Superior temporal gyrus (tissue), 1 donor: ENCODE measurements around the gene CCDC7.
"Not testable (repeated sequence)": the region's sequence is repeated elsewhere in the genome, so short reads cannot be mapped to it uniquely, and the experiment has no call there.

Source experiments
- DNase-seq: peaks from one replicate; pipeline ENCODE4 v3.0.0-alpha.2; 2016; ENCODE audit errors: extremely low spot score

CCDC7 gene

DNA sequence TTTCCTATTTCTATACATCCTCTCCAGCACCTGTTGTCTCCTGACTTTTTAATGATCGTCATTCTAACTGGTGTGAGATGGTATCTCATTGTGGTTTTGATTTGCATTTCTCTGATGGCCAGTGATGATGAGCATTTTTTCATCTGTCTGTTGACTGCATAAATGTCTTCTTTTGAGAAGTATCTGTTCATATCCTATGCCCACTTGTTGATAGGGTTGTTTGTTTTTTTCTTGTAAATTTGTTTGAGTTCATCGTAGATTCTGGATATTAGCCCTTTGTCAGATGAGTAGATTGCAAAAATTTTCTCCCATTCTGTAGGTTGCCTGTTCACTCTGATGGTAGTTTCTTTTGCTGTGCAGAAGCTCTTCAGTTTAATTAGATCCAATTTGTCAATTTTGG lies 253.7 kb downstream of the CCDC7 start:
- not testable (repeated sequence) for DNase-seq

DNA sequence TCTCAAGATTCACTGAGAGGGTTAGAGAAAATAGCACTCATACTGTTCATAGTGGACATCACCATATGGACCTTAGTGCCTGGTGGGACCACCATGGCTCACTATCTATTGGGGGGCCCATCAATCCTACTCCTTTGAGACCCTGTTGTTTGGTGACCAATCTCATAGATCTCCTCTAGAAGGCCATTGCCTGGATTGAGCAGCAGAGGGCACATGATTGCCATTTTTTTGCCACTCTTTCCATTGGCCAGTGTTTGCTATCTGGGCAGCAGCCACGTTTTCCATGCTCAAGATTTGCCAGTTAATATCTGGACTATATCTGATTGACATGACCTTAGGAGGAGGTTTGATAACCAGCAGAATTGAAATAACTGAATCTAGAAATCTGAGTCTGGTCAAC lies 267.6 kb downstream of the CCDC7 start:
- no peak for DNase-seq

DNA sequence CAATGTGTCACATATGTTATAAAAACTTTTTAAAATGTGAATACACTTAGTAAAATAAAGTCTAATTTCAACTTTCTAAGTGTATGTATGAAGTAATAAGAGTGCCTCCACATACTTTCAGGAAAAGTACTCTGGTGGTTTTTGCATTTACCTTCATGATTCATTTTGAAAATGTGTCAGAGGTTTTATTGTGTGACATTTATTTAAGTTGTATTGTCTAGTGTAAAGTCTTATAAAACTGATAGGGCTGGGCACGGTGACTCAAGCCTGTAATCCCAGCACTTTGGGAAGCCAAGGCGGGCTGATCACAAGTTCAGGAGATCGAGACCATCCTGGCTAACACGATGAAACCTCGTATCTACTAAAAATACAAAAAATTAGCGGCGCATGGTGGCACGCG lies 285.6 kb downstream of the CCDC7 start:
- no peak for DNase-seq

DNA sequence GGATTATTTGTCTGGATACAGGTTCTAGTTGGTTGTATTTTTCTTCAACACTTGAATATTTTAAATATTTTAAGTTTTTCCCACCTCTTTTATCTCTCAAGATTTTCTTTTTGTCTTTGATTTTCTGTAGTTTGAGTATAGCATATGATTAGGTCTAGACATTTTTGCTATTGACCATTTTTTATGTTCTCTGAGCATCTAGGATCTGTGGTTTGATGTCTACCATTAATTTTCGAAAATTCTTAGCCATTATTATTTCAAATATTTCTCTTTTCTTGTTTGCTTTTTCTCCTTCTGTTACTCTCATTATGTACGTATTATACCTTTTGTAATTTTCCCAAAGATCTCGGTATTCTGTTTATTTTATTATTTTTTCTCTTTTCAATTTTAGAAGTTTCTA lies 293.0 kb downstream of the CCDC7 start:
- DNase-seq: no peak

DNA sequence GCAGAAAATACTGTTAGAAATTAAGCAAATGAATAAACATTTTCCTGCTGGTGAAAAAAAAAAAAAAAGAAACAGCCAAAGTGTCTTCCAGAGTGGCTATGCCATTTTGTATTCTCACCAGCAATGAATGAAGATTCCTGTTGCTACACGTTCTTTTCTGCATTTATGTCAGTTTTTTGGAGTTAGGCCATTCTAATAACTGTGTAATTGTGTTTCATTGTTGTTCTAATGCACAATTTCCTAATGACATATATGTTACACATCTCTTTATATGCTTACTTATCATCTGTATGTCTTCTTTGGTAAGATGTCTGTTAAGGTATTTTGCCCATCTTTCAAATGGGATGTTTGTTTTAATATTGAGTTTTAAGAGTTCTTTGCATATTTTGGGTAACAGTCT lies 298.4 kb downstream of the CCDC7 start:
- no peak for DNase-seq

DNA sequence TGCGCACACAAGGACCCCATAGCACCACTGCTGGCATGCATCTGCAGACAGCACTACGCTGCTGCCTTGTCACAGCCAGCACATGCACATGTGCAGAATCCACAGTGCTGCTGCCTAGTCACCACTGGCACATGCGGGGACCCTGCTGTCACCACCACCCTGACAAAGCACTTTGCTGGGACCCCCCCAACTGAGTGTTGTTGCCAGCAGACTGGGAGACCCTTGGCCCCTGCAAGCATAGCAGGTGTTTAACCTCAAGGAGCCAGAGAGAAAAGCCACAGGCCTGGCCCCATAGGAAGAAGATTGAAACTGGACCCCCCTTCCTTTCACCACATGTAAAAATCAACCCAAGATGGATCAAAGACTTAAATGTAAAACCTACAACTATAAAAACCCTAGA lies 300.9 kb downstream of the CCDC7 start:
- DNase-seq: no peak

DNA sequence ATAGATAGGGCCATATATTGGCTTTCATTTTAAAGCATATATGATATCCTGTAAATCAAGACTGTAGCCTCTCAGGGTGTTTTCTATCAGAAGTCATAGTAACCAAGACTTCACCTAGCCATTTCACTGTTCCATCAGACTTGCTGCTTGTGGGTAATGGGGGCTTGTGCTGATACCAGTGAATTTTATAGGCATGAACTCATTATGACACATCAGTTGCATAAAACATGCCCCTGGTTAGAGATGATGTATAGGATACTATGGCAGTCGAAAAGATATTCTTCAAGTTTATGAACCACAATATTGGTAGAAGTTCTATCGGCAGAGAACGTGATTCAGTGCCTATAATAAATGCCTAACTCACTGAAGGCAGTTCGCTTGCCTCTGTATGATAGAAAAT lies 305.6 kb downstream of the CCDC7 start:
- no peak for DNase-seq

DNA sequence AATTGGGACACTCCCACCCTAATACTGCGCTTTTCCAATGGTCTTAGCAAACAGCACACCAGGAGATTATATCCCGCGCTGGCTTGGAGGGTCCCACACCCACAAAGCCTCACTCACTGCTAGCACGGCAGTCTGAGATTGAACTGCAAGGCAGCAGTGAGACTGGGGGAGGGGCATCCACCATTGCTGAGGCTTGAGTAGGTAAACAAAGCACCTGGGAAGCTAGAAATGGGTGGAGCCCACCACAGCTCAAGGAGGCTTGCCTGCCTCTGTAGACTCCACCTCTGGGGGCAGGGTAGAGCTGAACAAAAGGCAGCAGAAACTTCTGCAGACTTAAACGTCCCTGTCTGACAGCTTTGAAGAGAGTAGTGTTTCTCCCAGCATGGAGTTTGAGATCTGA lies 309.0 kb downstream of the CCDC7 start:
- DNase-seq: not testable (repeated sequence)

DNA sequence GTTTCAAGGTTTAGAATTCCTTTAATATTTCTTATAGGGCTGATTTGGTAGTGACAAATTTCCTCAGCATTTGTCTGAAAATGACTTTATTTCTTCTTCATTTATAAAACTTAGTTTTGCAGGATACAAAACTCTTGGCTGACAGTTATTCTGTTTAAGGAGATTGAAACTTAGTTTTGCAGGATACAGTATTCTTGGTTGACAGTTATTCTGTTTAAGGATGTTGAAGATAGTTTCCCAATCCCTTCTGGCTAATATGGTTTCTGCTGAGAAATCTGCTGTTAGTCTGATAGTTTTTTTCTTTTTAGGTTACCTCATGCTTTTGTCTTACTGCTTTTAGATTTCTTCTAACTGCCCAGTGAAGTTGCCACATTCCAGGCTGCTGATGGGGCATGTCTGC lies 325.3 kb downstream of the CCDC7 start:
- no peak for DNase-seq

DNA sequence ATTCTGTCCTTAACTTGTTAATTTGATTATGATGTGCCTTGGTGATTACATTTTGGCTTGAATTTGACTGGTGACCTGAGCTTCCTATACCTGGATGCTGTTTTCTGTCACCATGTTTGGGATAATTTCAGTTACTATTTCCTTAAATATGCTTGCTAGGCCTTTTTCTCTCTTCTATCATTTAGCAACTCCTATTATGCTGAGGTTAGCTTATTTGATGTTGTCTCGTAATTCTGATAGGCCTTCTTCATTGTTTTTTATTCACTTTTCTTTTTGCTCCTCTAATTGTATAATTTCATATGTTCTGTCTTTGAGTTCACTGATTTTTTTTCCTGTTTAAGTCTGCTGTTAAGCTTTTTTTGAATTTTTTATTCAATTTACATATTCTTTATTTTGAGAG lies 327.2 kb downstream of the CCDC7 start:
- no peak for DNase-seq

DNA sequence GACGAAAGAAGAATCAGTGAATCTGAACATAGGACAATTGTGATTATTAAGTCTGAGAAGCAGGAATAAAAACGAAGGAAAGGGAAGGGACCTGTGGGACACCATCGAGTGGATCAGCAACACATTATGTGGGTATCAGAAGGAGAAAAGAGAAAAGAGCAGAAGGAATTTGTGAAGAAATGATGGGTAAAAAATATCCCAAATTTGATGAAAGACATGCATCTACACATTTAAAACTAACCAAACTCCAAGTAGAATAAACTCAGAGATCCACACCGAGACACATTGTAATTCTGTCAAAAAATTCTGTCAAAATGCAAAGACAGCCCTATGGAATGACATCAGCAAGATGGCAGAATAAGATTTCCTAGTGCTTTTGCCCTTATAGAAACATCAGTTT lies 341.0 kb downstream of the CCDC7 start:
- DNase-seq: no peak

DNA sequence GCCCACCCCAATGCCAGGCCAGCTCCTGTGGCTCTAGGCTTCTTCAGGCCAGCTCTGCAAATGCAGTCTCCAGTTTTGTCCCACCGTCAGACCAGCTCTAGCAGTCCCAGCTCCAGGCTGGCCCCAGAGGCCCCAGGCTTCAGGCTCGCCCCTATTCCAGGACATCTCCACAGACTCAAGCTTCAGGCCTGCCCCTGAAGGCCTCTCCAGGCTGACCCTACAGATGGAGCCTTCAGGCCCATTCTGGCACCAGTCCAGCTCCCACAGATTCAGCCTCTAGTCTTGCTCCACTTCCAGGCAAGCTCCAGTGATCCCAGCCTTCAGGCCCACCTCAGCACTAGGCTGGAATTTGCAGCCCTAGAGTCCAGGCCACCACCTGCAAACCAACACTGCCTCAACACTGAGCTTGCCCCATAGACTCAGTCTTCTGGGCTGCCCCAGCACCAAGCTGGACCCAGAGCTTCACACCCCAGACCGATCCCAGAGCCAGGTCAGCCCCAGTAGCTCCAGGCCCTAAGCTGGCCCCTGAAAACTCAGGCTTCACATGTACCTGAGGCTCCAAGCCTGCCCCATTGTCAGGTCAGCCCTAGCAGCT lies 341.8 kb downstream of the CCDC7 start:
- DNase-seq: no peak

DNA sequence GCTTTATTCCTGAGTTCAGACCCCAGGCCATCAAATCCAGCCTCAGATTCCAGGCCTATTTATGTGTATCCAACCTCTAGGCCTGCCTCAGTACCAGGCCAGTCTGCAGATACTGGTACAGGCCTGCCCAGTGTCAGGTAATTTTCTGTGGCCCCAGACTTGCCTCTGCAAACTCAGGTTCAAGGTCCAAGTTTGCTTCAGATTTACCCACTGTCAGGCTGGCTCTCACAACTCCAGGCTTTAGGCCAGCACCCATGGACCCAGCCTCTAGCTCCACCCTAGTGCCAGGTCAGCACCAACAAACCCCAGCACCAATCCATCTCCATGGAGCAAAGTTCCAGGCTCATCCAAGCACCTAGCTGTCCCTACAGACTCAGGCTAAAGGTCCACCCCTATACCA lies 342.4 kb downstream of the CCDC7 start:
- DNase-seq: no peak

DNA sequence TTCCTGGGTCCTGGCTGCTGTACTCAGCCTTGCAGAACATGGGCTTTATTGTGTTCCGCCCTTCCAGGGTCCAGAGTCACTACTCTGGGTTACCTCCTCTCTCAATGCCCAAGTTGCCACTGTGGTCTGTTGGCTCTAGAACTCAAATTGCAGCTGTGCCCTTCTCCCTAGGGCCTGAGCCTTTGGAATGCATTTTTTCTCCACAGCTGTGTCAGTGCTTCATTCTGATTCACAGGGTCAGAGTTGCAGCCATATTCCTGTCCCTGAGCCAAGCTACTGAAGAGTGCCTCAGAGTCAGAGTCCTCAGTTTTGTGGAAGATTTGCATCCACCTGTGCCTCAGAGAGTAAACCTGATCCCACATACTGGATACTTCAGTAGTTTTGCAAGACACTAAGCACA lies 344.5 kb downstream of the CCDC7 start:
- no peak for DNase-seq

DNA sequence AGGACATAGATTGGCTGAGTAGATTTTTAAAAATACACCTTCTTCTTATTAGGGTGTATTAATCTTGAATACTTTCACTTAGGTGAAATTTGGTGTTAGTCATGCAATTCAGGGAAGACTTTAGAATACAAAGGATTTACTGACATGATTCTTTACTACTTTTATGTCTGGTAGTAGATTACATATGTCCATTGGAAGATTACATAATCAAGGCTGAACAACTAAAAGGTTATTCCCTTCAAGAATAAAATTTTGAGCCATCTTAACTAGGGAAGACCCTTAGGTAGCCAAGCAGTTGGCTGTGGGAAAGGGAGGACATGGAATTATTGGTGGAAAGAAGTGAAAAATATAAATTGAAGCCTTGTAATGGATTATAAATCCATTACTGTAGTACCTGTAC lies 347.1 kb downstream of the CCDC7 start:
- DNase-seq: no peak

DNA sequence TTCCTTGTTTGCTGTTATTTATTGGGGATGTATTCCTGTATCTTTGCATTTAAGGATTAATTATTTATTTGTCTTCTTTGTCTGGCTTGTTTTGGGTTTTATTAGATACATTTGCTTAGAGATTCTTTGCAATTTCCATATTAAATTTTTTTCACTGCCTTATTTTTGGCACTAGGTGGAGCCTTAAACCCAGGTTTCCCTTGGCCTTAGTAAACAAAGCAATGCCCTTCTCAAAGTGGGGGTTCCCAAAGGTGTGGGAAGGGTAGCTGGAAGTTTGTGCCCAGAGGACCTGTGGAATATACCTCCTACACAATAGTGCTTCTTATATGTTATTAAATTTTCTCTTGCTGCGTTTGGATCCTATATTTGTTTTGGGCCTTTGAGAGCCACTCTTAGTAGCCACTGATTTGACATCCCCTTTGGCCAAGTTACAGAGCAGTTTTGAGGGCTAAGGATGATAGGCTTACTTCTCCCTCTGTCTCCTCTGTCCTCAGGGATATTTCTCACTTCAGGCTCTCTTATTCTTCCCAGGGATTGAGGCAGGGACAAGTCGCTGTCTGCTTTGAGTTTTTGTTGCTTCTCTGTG lies 349.8 kb downstream of the CCDC7 start:
- peak; percentile 70 for DNase-seq

DNA sequence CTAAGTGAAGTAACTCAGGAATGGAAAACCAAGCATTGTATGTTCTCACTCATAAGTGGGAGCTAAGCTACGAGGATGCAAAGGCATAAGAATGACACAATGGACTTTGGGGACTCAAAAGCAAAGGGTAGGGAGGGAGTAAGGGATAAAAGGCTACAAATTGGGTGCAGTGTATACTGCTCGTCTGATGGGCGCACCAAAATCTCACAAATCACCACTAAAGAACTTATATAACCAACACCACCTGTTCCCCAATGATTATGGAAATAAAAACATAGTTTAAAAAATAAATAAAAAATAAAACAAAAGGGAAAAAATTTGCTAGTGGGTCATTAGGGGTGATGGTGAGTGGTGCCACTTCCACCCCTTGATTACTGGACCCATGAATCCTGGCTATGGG lies 351.5 kb downstream of the CCDC7 start:
- DNase-seq: not testable (repeated sequence)

DNA sequence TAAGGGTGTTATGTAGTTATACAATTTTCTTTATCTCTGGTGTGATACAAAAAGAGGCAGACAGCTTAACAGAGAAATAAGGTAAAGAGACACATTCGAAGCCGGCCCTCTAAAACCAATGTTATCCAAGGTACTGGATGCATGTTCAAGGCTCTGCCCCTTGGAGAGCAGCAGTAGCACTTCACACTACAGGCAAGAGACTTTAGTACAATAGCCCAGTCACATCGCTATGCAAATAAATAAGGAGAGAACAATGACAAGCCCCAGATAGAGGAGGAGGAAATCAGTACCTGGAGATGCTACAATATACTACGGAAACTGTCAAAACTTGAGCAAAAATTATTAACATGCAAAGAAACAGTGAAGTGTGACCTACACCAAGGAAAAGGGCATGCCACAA lies 401.0 kb downstream of the CCDC7 start:
- DNase-seq: no peak

DNA sequence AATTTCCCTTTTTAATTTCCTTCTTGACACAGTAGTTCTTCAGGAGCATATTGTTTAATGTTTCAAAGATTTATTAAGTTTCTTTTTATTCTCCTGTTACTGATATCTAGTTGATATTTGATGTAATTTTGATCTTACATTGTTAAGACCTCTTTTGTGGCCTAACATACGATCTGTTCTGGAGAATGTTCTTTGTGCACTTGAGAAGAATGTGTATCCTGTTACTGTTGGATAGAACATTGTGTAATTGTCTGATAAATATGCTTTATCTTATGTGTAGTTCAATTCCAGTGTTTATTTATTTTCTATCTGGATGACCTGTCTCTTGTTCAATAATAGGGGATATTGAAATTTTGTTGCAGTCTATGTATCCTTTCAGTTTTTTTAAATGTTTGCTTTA lies 405.4 kb downstream of the CCDC7 start:
- DNase-seq: no peak

DNA sequence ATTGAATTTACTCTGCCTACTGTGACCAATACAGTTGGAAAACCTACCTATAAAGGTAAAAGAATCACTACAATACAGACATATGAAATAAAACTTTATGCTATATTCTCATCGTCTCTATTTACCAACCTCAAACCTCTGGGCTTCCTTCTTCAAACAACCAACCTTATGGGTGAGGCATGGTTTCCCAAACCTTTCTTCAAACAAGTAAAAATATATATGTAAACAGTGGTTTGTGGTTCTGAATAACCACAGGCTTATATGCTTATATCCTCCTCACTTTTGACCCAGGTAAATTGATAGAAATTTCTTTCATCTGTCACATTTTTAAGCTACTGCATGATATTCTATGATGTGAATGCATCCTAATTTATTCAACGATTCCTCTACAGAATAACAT lies 408.5 kb downstream of the CCDC7 start:
- no peak for DNase-seq

DNA sequence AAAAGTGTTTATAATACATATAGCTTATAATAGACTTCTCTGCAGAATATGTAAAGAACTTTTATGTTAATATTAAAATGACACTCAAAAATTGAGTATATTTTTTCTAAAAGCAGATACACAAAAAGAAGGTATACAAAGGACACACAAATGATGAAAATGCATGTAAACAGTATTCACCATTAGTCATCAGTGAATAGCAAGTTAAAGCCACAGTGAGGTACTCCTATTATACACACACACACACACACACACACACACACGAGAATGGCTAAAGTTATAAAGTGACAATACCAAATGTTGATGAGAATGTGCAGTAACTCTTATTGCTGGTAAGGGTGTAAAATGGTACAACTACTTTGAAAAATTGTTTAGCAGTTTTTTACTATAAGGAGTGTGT lies 419.2 kb downstream of the CCDC7 start:
- DNase-seq: no peak

DNA sequence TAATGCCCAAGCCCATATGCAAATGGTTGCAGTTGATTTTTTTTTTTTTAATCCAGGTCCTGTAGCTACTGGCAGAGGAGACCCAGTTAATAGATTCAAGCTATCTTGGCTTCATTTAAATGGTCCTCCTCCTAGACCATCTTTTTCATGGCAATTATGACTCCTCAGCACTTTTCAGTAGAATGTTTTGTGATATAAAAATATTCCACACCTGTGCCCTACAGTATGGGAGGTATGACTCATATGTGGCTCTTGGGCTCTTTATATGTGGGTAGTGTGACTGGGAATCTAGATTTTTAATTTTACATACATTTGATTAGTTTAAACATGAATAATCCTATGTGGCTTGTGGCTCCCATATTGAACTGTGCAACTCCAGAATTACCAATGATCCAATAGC lies 432.0 kb downstream of the CCDC7 start:
- no peak for DNase-seq

DNA sequence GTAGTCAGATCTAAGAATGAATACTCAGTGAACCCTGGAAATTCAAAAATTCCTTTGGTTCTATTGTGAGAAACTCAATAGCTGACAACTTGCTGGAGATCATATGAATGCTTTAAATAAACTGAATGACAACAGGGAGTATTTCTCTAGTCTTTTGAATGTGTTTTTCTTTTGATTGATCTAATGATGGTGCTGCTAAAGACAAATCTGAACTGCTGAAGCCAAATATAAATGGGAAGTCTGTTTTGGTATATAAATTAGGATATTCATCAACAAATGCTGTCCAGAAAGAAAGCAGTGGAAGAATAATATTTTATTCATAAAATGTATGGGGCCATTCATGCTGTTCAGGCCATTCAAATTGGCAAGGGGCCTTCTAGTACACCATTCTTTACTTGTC lies 432.7 kb downstream of the CCDC7 start:
- DNase-seq: no peak

DNA sequence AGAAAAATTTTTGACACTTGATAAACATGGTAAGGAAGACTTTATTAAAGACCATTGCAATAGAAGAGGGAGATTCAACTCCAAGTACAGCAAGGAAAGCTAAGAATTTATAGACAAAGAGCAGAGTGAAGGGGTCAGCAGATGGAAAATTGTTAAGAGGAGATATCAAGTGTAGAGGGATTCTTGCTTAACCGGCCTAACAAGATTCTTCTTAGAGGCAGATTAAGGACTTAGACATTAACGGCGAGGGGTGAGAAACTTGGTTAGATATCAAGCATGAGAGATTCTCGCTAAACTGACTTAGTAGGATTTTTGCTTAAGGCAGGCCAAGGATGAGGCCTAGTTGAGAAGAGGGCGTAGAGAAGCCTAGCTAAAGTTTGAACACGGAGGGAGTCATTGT lies 436.1 kb downstream of the CCDC7 start:
- no peak for DNase-seq
